GM13976 (cell line): Measurements from ENCODE around the gene GMPPA.

Experiments used
- DNase-seq: peaks from one replicate; pipeline ENCODE4 v3.0.0; 2012; ENCODE audit warnings: low spot score
- CTCF ChIP-seq: IDR thresholded peaks from 2 replicates; pipeline ENCODE4 v1.5.1; 2012; ENCODE audit warnings: borderline replicate concordance, mild to moderate bottlenecking; ENCODE audit not compliant: insufficient read depth; ENCODE audit errors: extremely low read depth, missing control alignments, control extremely low read depth
- in situ Hi-C: fragments of 300-500 bp; cut with MboI; formaldehyde crosslinking; loops from one replicate; pipeline ENCODE4 v1.12.0; 2022; ENCODE audit warnings: low sequenced_read_pairs, mixed read lengths, inconsistent platforms; ENCODE audit not compliant: unreplicated experiment

GMPPA gene

GRCh38 chr2:219474285-219475060 lies 24.2 kb upstream of the GMPPA start:
- in situ Hi-C loops, result no loop called here

GRCh38 chr2:219475278-219475677 lies 23.4 kb upstream of the GMPPA start:
- in situ Hi-C loops, result no loop called here
- DNase-seq, result no peak
- TF ChIP-seq CTCF, result no peak

More at GRCh38 chr2:219474285-219475060, 24.2 kb upstream of the GMPPA start:
- TF ChIP-seq CTCF, result no peak
- DNase-seq, result no peak

- in situ Hi-C loops, result no loop called here
- peak; percentile 62 for TF ChIP-seq CTCF
- peak; percentile 85 for DNase-seq
Measured at GRCh38 chr2:219475697-219476651, 22.7 kb upstream of the GMPPA start.

- TF ChIP-seq CTCF, result no peak
- in situ Hi-C loops, result no loop called here
- DNase-seq, result no peak
Measured at GRCh38 chr2:219476652-219477151, 22.0 kb upstream of the GMPPA start.

GRCh38 chr2:219477179-219477578 lies 21.5 kb upstream of the GMPPA start:
- no peak for DNase-seq
- in situ Hi-C loops, result no loop called here
- no peak for TF ChIP-seq CTCF

- in situ Hi-C loops, result no loop called here
- no peak for TF ChIP-seq CTCF
- no peak for DNase-seq
Measured at GRCh38 chr2:219477815-219478214, 20.9 kb upstream of the GMPPA start.
